LHCN-M2 (cell line): ENCODE measurements around the gene PTPRR. TPM values are rescaled to one million over a fixed set of nuclear protein-coding genes. Genes with fewer than 3 reads are reported as not detected.

ENCODE experiments used
- DNase-seq: peaks from one replicate; pipeline ENCODE4 v3.0.0-alpha.2; 2012; ENCODE audit warnings: low read depth
- total RNA-seq: library from RNA; depleted of rRNA; stranded (reverse); fragments of >200 nt; gene quantifications from 2 replicates; pipeline ENCODE4 v1.2.3, GENCODE V29; 2014

The PTPRR gene
- total RNA-seq, 1 experiment from 2014 or later, result 1.4 TPM

- DNase-seq, result no peak
Observed at GRCh38 chr12:70698345-70698744, 222.2 kb downstream of the PTPRR start.

- peak; percentile 6 for DNase-seq
Observed at GRCh38 chr12:70695361-70696023, 225.0 kb downstream of the PTPRR start.

GRCh38 chr12:70692681-70693288 lies 227.8 kb downstream of the PTPRR start:
- DNase-seq, result peak; percentile 61

GRCh38 chr12:70691018-70691672 lies 229.4 kb downstream of the PTPRR start:
- peak; percentile 59 for DNase-seq

- no peak for DNase-seq
Observed at GRCh38 chr12:70686907-70687306, 233.6 kb downstream of the PTPRR start.

GRCh38 chr12:70686299-70686698 lies 234.2 kb downstream of the PTPRR start:
- no peak for DNase-seq

GRCh38 chr12:70683976-70684375 lies 236.6 kb downstream of the PTPRR start:
- DNase-seq, result no peak

GRCh38 chr12:70671698-70672097 lies 248.8 kb downstream of the PTPRR start:
- no peak for DNase-seq

GRCh38 chr12:70670948-70671347 lies 249.6 kb downstream of the PTPRR start:
- no peak for DNase-seq

- no peak for DNase-seq
Observed at GRCh38 chr12:70667253-70667652, 253.3 kb downstream of the PTPRR start.

GRCh38 chr12:70666364-70666763 lies 254.2 kb downstream of the PTPRR start:
- DNase-seq, result no peak

GRCh38 chr12:70664465-70664881 lies 256.1 kb downstream of the PTPRR start:
- no peak for DNase-seq

- DNase-seq, result no peak
Observed at GRCh38 chr12:70663838-70664237, 256.7 kb downstream of the PTPRR start.

- peak; percentile 53 for DNase-seq
Observed at GRCh38 chr12:70661466-70662161, 258.9 kb downstream of the PTPRR start.

- DNase-seq, result peak; percentile 81
Observed at GRCh38 chr12:70660620-70661219, 259.8 kb downstream of the PTPRR start.

- no peak for DNase-seq
Observed at GRCh38 chr12:70660002-70660604, 260.4 kb downstream of the PTPRR start.

- no peak for DNase-seq
Observed at GRCh38 chr12:70659077-70659606, 261.4 kb downstream of the PTPRR start.

- no peak for DNase-seq
Observed at GRCh38 chr12:70657616-70658286, 262.8 kb downstream of the PTPRR start.

- DNase-seq, result no peak
Observed at GRCh38 chr12:70652451-70652850, 268.1 kb downstream of the PTPRR start.

- peak; percentile 76 for DNase-seq
Observed at GRCh38 chr12:70648831-70649230, 271.7 kb downstream of the PTPRR start.

- DNase-seq, result no peak
Observed at GRCh38 chr12:70648191-70648590, 272.3 kb downstream of the PTPRR start.
